ENCODE results near the gene ASIC4. TPM values are rescaled to one million over a fixed set of nuclear protein-coding genes. Genes with fewer than 3 reads are reported as not detected.

Gene ASIC4
- polyA plus RNA-seq, 3 donors = 0.12 to 0.29 (median 0.26) TPM

- DNase-seq (ENCODE audit: extremely low read depth in 1 of 11, low read depth in 9 of 11, low spot score in 4 of 11) = peak in 7 of 11 donors; percentile 71 to 81 (median 76)
Measured at GRCh38 chr2:219541611-219542180, 27.4 kb downstream of the ASIC4 start.

GRCh38 chr2:219542931-219543595, 28.8 kb downstream of the ASIC4 start:
- DNase-seq (ENCODE audit: extremely low read depth in 1 of 11, low read depth in 9 of 11, low spot score in 4 of 11) = no peak

GRCh38 chr2:219543596-219544358, 29.5 kb downstream of the ASIC4 start, which contains the start of the genes CHPF and TMEM198:
Gene CHPF, minus strand, starts transcription at chr2:219543809. Its CDS starts 271 bp downstream, at chr2:219543538.
Gene TMEM198, plus strand, starts transcription at chr2:219544028. Its CDS starts 700 bp downstream, at chr2:219544728.
- peak; percentile 93 to 98 (median 97) for DNase-seq (ENCODE audit: extremely low read depth in 1 of 11, low read depth in 9 of 11, low spot score in 4 of 11)

DNA sequence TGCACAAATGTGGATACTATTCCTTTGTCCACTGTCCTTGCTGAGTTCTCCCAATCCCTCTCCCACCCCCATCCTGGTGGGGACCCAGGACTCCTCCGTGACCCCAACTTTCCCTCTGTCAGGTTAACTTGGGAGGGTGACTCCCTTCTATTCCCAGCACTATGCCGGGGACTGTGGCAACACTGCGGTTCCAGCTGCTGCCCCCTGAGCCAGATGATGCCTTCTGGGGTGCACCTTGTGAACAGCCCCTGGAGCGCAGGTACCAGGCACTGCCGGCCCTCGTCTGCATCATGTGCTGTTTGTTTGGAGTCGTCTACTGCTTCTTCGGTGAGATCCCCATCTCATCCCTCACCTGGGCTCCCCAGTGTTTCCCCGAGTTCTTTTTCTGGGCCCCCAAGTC, 30.3 kb downstream of the ASIC4 start:
- no peak for DNase-seq (ENCODE audit: extremely low read depth in 1 of 11, low read depth in 9 of 11, low spot score in 4 of 11)

DNA sequence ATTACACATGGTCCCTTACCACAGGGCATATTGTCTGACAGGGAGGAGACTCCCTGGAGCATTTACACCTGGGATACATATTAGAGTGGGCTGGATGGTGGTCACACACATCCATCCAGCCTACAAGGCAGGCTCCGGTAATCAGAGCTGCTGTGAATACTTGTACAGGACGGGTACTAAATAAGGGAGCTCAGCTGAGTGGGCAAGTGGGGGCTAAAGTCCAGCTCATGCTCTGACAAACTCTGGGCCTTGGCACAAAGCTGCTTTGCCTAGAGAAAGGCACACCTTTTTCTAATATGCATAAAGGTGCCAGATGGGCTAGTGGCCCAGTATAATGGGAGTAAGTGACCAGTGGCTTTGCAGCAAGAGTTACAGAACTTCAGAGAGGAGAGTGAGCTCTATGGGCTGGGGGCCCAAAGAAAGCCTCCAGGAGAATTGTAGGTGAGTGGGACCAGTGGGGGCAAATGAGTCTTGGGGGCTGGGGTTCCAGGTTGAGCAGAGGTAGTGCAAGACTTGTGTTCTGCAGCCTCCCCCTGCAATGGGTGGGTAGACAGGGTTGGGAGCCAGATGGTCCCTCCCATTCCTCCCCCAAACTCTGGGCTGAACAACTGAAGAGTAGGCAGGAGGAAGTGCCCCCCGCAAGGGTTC, 31.1 kb downstream of the ASIC4 start:
- no peak for DNase-seq (ENCODE audit: extremely low read depth in 1 of 11, low read depth in 9 of 11, low spot score in 4 of 11)

GRCh38 chr2:219545943-219546352, 31.7 kb downstream of the ASIC4 start:
- DNase-seq (ENCODE audit: extremely low read depth in 1 of 11, low read depth in 9 of 11, low spot score in 4 of 11) = no peak

GRCh38 chr2:219547621-219548020, 33.3 kb downstream of the ASIC4 start:
- no peak for DNase-seq (ENCODE audit: extremely low read depth in 1 of 11, low read depth in 9 of 11, low spot score in 4 of 11)

DNA sequence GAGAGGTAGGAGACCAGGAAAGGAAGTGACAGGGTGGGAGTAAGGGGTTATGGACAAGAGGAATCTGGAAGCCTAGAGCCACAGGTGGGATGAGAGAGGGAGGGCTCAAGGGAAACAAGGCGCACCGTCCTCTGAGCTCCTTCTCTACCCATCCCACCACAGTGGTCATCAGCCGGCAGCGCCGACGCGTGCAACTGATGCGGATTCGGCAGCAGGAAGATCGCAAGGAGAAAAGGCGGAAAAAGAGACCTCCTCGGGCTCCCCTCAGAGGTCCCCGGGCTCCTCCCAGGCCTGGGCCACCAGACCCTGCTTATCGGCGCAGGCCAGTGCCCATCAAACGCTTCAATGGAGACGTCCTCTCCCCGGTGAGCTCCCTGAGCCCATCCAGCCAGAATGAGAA, 34.7 kb downstream of the ASIC4 start:
- DNase-seq (ENCODE audit: extremely low read depth in 1 of 11, low read depth in 9 of 11, low spot score in 4 of 11) = no peak

DNA sequence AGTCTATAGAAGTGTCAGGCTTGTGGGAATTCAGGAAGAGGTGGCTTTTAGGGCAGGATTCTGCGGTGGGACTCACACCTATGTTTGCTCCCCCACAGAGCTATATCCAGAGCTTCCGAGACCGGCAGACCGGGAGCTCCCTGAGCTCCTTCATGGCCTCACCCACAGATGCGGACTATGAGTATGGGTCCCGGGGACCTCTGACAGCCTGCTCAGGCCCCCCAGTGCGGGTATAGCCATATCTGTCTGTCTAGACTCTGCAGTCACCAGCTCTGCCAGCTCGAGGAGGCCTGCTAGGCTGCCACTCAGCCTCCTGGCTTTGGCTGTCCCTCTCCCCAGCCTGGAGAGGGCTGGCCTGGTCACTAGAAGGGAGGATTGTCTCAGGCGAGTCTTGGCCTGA, 35.3 kb downstream of the ASIC4 start:
- DNase-seq (ENCODE audit: extremely low read depth in 1 of 11, low read depth in 9 of 11, low spot score in 4 of 11) = no peak

GRCh38 chr2:219551441-219552381, 37.4 kb downstream of the ASIC4 start:
- DNase-seq (ENCODE audit: extremely low read depth in 1 of 11, low read depth in 9 of 11, low spot score in 4 of 11) = no peak

DNA sequence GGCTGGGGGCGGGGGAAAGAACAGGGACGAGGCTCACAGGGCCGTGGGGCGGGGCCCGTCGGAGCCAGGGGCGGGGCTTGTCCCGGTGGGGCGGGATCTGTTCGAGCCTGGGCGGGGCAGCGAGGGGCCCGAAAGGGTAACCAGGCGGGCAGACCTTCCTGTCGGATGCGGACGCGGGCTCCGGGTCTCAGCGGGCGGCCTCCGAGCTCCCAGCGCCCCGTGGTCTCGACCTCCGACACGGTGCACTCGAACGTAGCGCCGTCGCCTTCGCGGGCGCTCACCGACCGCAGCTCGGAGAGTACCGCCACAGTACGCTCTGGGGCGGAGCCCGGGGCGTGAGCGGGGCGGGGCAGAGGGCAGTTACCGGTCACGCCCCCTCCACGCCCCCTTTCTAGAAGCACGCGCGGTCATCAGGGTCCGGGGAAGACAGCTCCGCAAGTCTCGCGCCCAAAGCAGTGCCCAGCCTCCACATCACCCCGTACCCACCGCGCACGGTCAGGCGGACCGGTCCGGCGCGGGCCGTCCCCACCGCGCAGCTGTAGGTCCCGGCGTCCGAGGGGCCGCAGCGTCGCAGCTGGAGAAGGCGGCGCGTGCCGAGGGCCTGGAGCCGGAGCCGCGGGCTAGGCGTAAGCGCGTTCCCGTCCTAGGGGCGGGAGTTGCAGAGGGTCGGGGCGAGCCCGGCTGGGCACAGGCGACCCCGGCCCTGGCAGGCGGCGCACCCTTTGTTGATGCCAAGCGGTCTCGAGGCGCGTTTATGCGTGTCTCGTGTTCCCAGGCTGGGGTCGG, 38.3 kb downstream of the ASIC4 start:
- DNase-seq (ENCODE audit: extremely low read depth in 1 of 11, low read depth in 9 of 11, low spot score in 4 of 11) = peak in 5 of 11 donors; percentile 77 to 82 (median 80)

DNA sequence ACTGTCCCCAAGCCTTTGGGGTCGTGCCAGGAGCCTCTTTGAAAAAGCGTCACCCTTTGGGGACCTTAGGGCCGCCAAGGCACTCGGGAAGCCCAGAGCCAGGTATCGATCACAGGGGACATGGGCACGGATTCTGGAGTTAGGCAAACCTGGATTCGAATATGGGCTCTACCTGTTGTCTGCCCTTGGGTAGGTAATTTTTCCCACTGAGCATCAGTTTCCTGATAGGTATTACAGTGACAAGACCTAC, 38.8 kb downstream of the ASIC4 start:
- DNase-seq (ENCODE audit: extremely low read depth in 1 of 11, low read depth in 9 of 11, low spot score in 4 of 11) = no peak

GRCh38 chr2:219553463-219553963, 39.2 kb downstream of the ASIC4 start:
- DNase-seq (ENCODE audit: extremely low read depth in 1 of 11, low read depth in 9 of 11, low spot score in 4 of 11) = no peak

DNA sequence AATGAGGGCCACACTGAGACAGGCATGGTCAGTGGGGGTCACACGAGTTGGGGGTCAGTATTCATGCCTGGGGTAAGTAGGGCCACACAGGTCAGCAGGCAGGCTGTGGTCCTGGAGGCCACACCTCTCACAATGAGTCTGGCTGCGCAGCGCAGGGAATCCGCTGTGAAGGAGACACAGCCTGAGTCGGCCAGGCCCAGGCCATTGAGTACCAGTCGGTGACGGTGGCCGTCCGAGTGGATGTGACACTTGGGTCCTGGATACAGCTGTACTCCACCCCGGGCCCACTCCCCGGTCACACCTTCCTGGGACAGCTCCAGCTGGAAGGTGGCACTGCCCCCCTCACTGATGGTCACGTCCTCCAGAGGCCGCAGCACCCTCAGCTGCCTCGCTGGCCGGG, 40.1 kb downstream of the ASIC4 start:
- DNase-seq (ENCODE audit: extremely low read depth in 1 of 11, low read depth in 9 of 11, low spot score in 4 of 11) = no peak

GRCh38 chr2:219555956-219556355, 41.7 kb downstream of the ASIC4 start:
- DNase-seq (ENCODE audit: extremely low read depth in 1 of 11, low read depth in 9 of 11, low spot score in 4 of 11) = no peak

DNA sequence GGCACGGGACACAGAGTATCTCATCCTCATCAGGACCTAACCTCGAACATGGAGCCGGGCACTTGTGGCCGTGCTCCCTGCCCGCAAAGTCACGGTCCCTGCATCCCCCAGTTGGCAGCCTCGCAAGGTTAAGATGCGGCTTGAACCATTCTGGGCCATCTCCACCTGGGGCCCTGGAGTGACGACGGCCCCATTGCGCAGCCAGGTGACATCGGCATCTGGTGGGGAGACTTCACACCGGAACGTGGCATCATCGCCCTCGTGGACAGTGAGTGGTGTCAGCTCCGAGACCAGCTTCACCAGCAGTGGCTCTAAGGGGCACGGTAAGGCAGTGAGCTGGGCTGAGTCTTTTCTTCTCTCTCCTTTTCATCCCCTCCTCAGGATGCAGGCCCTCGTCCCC, 42.1 kb downstream of the ASIC4 start:
- no peak for DNase-seq (ENCODE audit: extremely low read depth in 1 of 11, low read depth in 9 of 11, low spot score in 4 of 11)

GRCh38 chr2:219557320-219557719, 43.0 kb downstream of the ASIC4 start:
- no peak for DNase-seq (ENCODE audit: extremely low read depth in 1 of 11, low read depth in 9 of 11, low spot score in 4 of 11)

All from renal cortex interstitium (tissue), 11 donors.